Uterus (tissue), 4 donors: Measurements from ENCODE around the gene BLOC1S3. TPM values are rescaled to one million over a fixed set of nuclear protein-coding genes. Genes with fewer than 3 reads are reported as not detected.

Experiments used
- DNase-seq, 2 donors: peaks; one replicate each; pipeline ENCODE4 v3.0.0-alpha.2; 2019 to 2020
- H3K27ac ChIP-seq, 2 donors: fragments of 200-600 bp; sonication (generic); 1 replicate in 1 of 2; 2 replicates in 1 of 2; pipeline ENCODE4 v1.5.1; 2016 to 2018
- H3K27me3 ChIP-seq, 2 donors: fragments of 200-600 bp; sonication (generic); one replicate each; pipeline ENCODE4 v1.5.1; 2018 to 2019; ENCODE audit warnings: control low read depth in 1 of 2
- H3K36me3 ChIP-seq, 2 donors: fragments of 200-600 bp; sonication (generic); one replicate each; pipeline ENCODE4 v1.5.1; 2019; ENCODE audit warnings: control low read depth in 1 of 2
- H3K4me1 ChIP-seq, 2 donors: fragments of 200-600 bp; sonication (generic); one replicate each; pipeline ENCODE4 v1.5.1; 2018 to 2019; ENCODE audit warnings: control low read depth in 1 of 2
- H3K4me3 ChIP-seq, 2 donors: fragments of 200-600 bp; sonication (generic); 1 replicate in 1 of 2; 2 replicates in 1 of 2; pipeline ENCODE4 v1.5.1; 2018 to 2019; ENCODE audit warnings: mild to moderate bottlenecking in 1 of 2
- H3K9me3 ChIP-seq, 2 donors: fragments of 200-600 bp; sonication (generic); one replicate each; pipeline ENCODE4 v1.5.1; 2019; ENCODE audit warnings: control low read depth in 1 of 2
- CTCF ChIP-seq, 4 experiments: fragments of 200-600 bp in 2 of 4; fragments of 450-650 bp in 2 of 4; sonication (generic) in 2 of 4; IDR thresholded peaks; one replicate each; pipeline ENCODE4 v1.5.1; 2016 to 2019; ENCODE audit warnings: antibody characterized with exemption in 4 of 4, mild to moderate bottlenecking in 2 of 4, moderate library complexity in 1 of 4
- POLR2A ChIP-seq, 2 donors: fragments of 450-650 bp; IDR thresholded peaks; one replicate each; pipeline ENCODE4 v1.6.1; 2016; ENCODE audit warnings: antibody characterized with exemption in 2 of 2, mild to moderate bottlenecking in 1 of 2, moderate library complexity in 1 of 2
- intact Hi-C: fragments of 100-400 bp; cut with DNase I; formaldehyde crosslinking; loops from one replicate; pipeline ENCODE4 v1.15.1; 2023; ENCODE audit warnings: low total_unique reads
- total RNA-seq, 4 donors: library from RNA; depleted of rRNA in 3 of 4; stranded (reverse); fragments of >200 nt in 3 of 4; gene quantifications; one replicate each; pipeline versions ENCODE4 v1.1.0 to v1.2.4, GENCODE V29; 2014 to 2023
- donor health status: DM: yes; HTN: yes; CAD: no.

The BLOC1S3 gene
- total RNA-seq, 4 donors from 2014 or later = 4.6 to 16.2 (median 10.2) TPM; not detected in 1

- Histone ChIP-seq H3K36me3 (no peaks in the 10 kb centered on the region), H3K4me1 (peaks cover 0 to 2% of the 10 kb centered on the region in 2 donors), H3K9me3 (no peaks in the 10 kb centered on the region), H3K27ac (no peak overlapping the region), H3K27me3 (no peaks in the 10 kb centered on the region), H3K4me3 (no peak overlapping the region)
- TF ChIP-seq POLR2A (IDR thresholded peaks at IDR 0.05) (no peak), CTCF (IDR thresholded peaks at IDR 0.05) (no peak)
- DNase-seq = no peak
- intact Hi-C loops = no loop called here
Observed at GRCh38 chr19:45158503-45159209, 19.9 kb upstream of the BLOC1S3 start.

GRCh38 chr19:45159210-45159970, 19.2 kb upstream of the BLOC1S3 start:
- TF ChIP-seq POLR2A (IDR thresholded peaks at IDR 0.05) (no peak), CTCF (IDR thresholded peaks at IDR 0.05) (no peak)
- H3K27me3 ChIP-seq = no peaks in the 10 kb centered on the region
- H3K27ac ChIP-seq = no peak overlapping the region
- H3K4me3 ChIP-seq = no peak overlapping the region
- no peaks in the 10 kb centered on the region for H3K4me1 ChIP-seq
- intact Hi-C loops = no loop called here
- no peaks in the 10 kb centered on the region for H3K36me3 ChIP-seq
- no peaks in the 10 kb centered on the region for H3K9me3 ChIP-seq
- no peak for DNase-seq

- no peak for DNase-seq
- no peaks in the 10 kb centered on the region for H3K4me1 ChIP-seq
- no peaks in the 10 kb centered on the region for H3K9me3 ChIP-seq
- no peak for TF ChIP-seq CTCF (IDR thresholded peaks at IDR 0.05)
- no peak for TF ChIP-seq POLR2A (IDR thresholded peaks at IDR 0.05)
- intact Hi-C loops = no loop called here
- no peak overlapping the region for H3K27ac ChIP-seq
- no peaks in the 10 kb centered on the region for H3K27me3 ChIP-seq
- H3K36me3 ChIP-seq = no peaks in the 10 kb centered on the region
- no peak overlapping the region for H3K4me3 ChIP-seq
Observed at GRCh38 chr19:45159971-45160324, 18.6 kb upstream of the BLOC1S3 start.

- intact Hi-C loops = no loop called here
- TF ChIP-seq POLR2A (IDR thresholded peaks at IDR 0.05) (no peak), CTCF (IDR thresholded peaks at IDR 0.05) (no peak)
Observed at GRCh38 chr19:45160870-45161737, 17.5 kb upstream of the BLOC1S3 start, which contains the start of gene NKPD1. NKPD1 (minus strand) TSS chr19:45160982; CDS start chr19:45160150, 832 bp downstream.

More at GRCh38 chr19:45160870-45161737, 17.5 kb upstream of the BLOC1S3 start, which contains the start of gene NKPD1:
- Histone ChIP-seq H3K9me3 (no peaks in the 10 kb centered on the region), H3K27ac (no peak within 1 kb of the TSS), H3K27me3 (no peaks in the 10 kb centered on the region), H3K4me1 (no peaks in the 10 kb centered on the region), H3K36me3 (no peaks in the 10 kb centered on the region), H3K4me3 (no peak within 1 kb of the TSS)
- no peak for DNase-seq
